Panc1 (cell line): ENCODE measurements around the gene CDH10. TPM values are rescaled to one million over a fixed set of nuclear protein-coding genes. Genes with fewer than 3 reads are reported as not detected.

ENCODE experiments used
- ATAC-seq: fragments of 200-7000 bp; cut with Tn5 transposase; 2 replicates; pipeline ENCODE4 v1.9.1; 2020; ENCODE audit warnings: mild to moderate bottlenecking, moderate library complexity
- BruUV-seq: library from RNA; stranded (reverse); fragments of 400-500 nt; replicated peaks from 2 replicates; lab custom pipeline; 2021; lab: Mats Ljungman, UMichigan
- CTCF ChIA-PET: fragments of 300-600 bp; sonication (Branson Sonifier 250); formaldehyde crosslinking; loops from one replicate; lab custom pipeline; 2022; ENCODE audit warnings: antibody characterized with exemption; lab: Charles Lee
- POLR2A ChIA-PET: fragments of 300-600 bp; sonication (Branson Sonifier 250); formaldehyde crosslinking; loops from one replicate; lab custom pipeline; 2022; ENCODE audit warnings: antibody characterized with exemption; lab: Charles Lee
- DNase-seq: peaks from one replicate; pipeline ENCODE4 v3.0.0-alpha.2; 2010; ENCODE audit warnings: low read depth, low spot score
- H3K27ac ChIP-seq: 2 replicates; pipeline ENCODE4 v1.5.1; 2011; ENCODE audit warnings: mild to moderate bottlenecking, low read length, inconsistent platforms
- H3K27me3 ChIP-seq: fragments of 200-500 bp; sonication (Bioruptor generic); 2 replicates; pipeline ENCODE4 v1.6.0; 2014; ENCODE audit warnings: low read length, inconsistent platforms; ENCODE audit not compliant: control insufficient read depth, insufficient read depth
- H3K36me3 ChIP-seq: fragments of 200-500 bp; sonication (Bioruptor generic); 2 replicates; pipeline ENCODE4 v1.5.1; 2014; ENCODE audit warnings: inconsistent platforms, mild to moderate bottlenecking, low read length, moderate library complexity; ENCODE audit not compliant: control insufficient read depth, insufficient read depth
- H3K4me1 ChIP-seq: 2 replicates; pipeline ENCODE4 v1.5.1; 2011; ENCODE audit warnings: inconsistent platforms, mild to moderate bottlenecking, low read length, moderate library complexity; ENCODE audit not compliant: control insufficient read depth, insufficient read depth
- H3K4me3 ChIP-seq, 2 experiments: 2 replicates each; pipeline ENCODE4 v1.5.1; 2011 to 2012; ENCODE audit warnings: low read depth in 2 of 2, low read length in 2 of 2, mild to moderate bottlenecking in 2 of 2, inconsistent platforms in 1 of 2, moderate library complexity in 1 of 2
- H3K9me3 ChIP-seq: fragments of 200-500 bp; sonication (Bioruptor generic); 2 replicates; pipeline ENCODE4 v1.5.1; 2014; ENCODE audit warnings: low read depth, mild to moderate bottlenecking, inconsistent platforms, low read length, moderate library complexity; ENCODE audit not compliant: control insufficient read depth, insufficient read depth
- POLR2AphosphoS5 ChIP-seq: IDR thresholded peaks from 2 replicates; pipeline ENCODE4 v1.6.1; 2012; ENCODE audit warnings: mild to moderate bottlenecking, low read depth, low read length, moderate library complexity
- SIN3A ChIP-seq: IDR thresholded peaks from 2 replicates; pipeline ENCODE4 v1.6.1; 2012; ENCODE audit warnings: low read depth, mild to moderate bottlenecking, low read length, moderate library complexity, borderline replicate concordance; ENCODE audit not compliant: insufficient read depth
- TCF7L2 ChIP-seq: IDR thresholded peaks from 2 replicates; pipeline ENCODE4 v1.6.1; 2011; ENCODE audit warnings: mild to moderate bottlenecking, low read depth, low read length, inconsistent platforms
- in situ Hi-C: cut with HindIII; loops from 2 replicates; pipeline ENCODE4 v1.10.0; 2016; ENCODE audit warnings: low sequenced_read_pairs, low pct_unique_long_range_greater_than_20kb
- intact Hi-C: fragments of 100-400 bp; cut with micrococcal nuclease; formaldehyde crosslinking; loops from one replicate; pipeline ENCODE4 v1.10.0; 2022; ENCODE audit not compliant: unreplicated experiment
- total RNA-seq: library from RNA; stranded (reverse); gene quantifications from one replicate; pipeline ENCODE4 v1.2.1, GENCODE V29; 2021; ENCODE audit not compliant: unreplicated experiment
- TF ChIP-seq, protein P1 (sequence below): fragments of 450-650 bp; IDR thresholded peaks from 2 replicates; pipeline ENCODE4 v1.5.1; 2017; ENCODE audit warnings: mild to moderate bottlenecking
- TF ChIP-seq, protein P2 (sequence below), 2 experiments: IDR thresholded peaks; 2 replicates each; pipeline ENCODE4 v1.6.1; 2011 to 2012; ENCODE audit warnings: low read depth in 2 of 2, control low read depth in 1 of 2, low read length in 1 of 2, mild to moderate bottlenecking in 1 of 2, moderate library complexity in 1 of 2; ENCODE audit not compliant: insufficient read depth in 1 of 2

CDH10 gene
- total RNA-seq, 1 experiment from 2014 or later, result 0.72 TPM

DNA sequence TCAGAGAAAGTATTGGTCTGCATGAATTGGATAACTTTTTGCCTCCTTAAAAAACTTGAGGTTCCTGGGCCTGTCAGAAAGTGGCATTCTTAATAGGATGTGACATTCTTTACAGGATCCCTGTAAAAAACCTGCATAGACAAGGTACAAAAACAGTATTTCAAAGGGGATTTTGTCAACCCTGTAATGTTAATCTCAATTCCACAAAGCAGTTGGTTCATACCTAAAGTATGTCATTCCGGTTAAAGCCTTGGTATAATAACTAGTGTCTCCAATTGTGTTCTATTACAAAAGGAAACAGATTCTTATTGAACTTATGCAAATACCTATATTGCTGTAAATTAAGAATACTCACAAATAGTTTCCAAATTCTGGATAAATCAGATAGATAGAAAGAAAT is 169.7 kb downstream of the CDH10 start:
- H3K4me3 ChIP-seq, result no peak overlapping the region
- intact Hi-C loops, result no loop called here
- in situ Hi-C loops, result no loop called here
- H3K9me3 ChIP-seq, result no peaks in the 10 kb centered on the region; the same call in 1 of the 2 replicates
- no peak for TF ChIP-seq POLR2AphosphoS5
- no peak for TF ChIP-seq TCF7L2
- TF ChIP-seq, protein P1, sequence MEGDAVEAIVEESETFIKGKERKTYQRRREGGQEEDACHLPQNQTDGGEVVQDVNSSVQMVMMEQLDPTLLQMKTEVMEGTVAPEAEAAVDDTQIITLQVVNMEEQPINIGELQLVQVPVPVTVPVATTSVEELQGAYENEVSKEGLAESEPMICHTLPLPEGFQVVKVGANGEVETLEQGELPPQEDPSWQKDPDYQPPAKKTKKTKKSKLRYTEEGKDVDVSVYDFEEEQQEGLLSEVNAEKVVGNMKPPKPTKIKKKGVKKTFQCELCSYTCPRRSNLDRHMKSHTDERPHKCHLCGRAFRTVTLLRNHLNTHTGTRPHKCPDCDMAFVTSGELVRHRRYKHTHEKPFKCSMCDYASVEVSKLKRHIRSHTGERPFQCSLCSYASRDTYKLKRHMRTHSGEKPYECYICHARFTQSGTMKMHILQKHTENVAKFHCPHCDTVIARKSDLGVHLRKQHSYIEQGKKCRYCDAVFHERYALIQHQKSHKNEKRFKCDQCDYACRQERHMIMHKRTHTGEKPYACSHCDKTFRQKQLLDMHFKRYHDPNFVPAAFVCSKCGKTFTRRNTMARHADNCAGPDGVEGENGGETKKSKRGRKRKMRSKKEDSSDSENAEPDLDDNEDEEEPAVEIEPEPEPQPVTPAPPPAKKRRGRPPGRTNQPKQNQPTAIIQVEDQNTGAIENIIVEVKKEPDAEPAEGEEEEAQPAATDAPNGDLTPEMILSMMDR, result no peak
- TF ChIP-seq, protein P2, sequence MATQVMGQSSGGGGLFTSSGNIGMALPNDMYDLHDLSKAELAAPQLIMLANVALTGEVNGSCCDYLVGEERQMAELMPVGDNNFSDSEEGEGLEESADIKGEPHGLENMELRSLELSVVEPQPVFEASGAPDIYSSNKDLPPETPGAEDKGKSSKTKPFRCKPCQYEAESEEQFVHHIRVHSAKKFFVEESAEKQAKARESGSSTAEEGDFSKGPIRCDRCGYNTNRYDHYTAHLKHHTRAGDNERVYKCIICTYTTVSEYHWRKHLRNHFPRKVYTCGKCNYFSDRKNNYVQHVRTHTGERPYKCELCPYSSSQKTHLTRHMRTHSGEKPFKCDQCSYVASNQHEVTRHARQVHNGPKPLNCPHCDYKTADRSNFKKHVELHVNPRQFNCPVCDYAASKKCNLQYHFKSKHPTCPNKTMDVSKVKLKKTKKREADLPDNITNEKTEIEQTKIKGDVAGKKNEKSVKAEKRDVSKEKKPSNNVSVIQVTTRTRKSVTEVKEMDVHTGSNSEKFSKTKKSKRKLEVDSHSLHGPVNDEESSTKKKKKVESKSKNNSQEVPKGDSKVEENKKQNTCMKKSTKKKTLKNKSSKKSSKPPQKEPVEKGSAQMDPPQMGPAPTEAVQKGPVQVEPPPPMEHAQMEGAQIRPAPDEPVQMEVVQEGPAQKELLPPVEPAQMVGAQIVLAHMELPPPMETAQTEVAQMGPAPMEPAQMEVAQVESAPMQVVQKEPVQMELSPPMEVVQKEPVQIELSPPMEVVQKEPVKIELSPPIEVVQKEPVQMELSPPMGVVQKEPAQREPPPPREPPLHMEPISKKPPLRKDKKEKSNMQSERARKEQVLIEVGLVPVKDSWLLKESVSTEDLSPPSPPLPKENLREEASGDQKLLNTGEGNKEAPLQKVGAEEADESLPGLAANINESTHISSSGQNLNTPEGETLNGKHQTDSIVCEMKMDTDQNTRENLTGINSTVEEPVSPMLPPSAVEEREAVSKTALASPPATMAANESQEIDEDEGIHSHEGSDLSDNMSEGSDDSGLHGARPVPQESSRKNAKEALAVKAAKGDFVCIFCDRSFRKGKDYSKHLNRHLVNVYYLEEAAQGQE (IDR thresholded peaks at IDR 0.05; ENCODE audit: insufficient read depth in 1 of 2, low read depth in 2 of 2, low read length in 1 of 2), result no peak
- no peak for TF ChIP-seq SIN3A
- ChIA-PET CTCF (no interaction called here), POLR2A (no interaction called here)
- ATAC-seq (no peak), DNase-seq (no peak)
- BruUV-seq, result no TSS peak
- no peaks in the 10 kb centered on the region for H3K27me3 ChIP-seq
- H3K4me1 ChIP-seq, result no peaks in the 10 kb centered on the region
- H3K36me3 ChIP-seq, result no peaks in the 10 kb centered on the region
- H3K27ac ChIP-seq, result no peak overlapping the region

DNA sequence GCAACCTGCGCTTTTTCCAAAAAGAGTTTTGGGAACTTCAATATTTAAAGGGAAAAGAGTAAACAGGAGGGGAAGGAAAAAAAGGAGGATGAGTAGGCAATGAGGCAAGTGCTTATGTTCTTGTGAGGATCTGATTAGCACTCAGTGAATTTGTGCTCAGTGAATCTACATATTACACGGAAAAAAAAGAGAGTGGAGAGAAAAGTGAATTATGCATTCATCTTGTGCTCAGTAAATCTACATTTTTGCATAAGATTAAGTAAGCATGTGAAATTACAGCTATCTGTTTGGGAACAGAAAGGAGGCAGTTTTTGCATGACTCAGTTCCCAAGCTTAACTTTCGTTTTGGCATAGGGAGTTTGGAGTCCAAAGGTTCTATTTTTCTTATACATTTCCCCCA is 170.1 kb downstream of the CDH10 start:
- in situ Hi-C loops (no loop called here), intact Hi-C loops (no loop called here)
- Histone ChIP-seq H3K4me3 (no peak overlapping the region), H3K27ac (no peak overlapping the region), H3K27me3 (no peaks in the 10 kb centered on the region), H3K36me3 (no peaks in the 10 kb centered on the region), H3K4me1 (no peaks in the 10 kb centered on the region), H3K9me3 (no peaks in the 10 kb centered on the region; the same call in 1 of the 2 replicates)
- BruUV-seq, result no TSS peak
- no peak for ATAC-seq
- ChIA-PET POLR2A (no interaction called here), CTCF (no interaction called here)
- DNase-seq, result no peak
- TF ChIP-seq TCF7L2, result no peak
- TF ChIP-seq, protein P1, result no peak
- TF ChIP-seq SIN3A, result no peak
